NCI-H2227 treated with DMSO at 0.1 percent for 48 hours (cell line): ENCODE results near the gene BNC2.
"Not testable (repeated sequence)": the region's sequence is repeated elsewhere in the genome, so short reads cannot be mapped to it uniquely, and the experiment has no call there.

ENCODE experiments used
- DNase-seq: peaks from one replicate; lab custom pipeline; 2025; lab: John Stamatoyannopoulos, UW

BNC2 gene

DNA sequence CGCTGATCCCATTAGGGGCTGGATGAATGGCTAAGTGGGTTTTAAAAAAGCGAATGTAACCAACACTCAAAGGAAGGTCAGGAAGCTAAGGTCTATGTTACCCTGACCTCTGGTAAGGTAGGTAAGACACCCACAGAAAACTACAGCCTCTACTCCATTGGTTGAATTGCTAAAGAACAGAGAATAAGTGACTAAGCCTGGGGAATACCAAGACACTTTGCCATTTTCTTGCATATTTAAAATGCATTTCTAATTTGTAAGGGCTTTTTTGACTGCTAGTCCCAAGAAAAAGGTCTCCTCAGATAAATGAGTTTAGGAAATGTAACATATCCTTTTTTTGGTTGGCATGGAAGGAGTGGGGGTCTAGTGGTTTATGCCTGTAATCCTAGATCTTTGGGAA, 368.7 kb downstream of the BNC2 start:
- DNase-seq: no peak

DNA sequence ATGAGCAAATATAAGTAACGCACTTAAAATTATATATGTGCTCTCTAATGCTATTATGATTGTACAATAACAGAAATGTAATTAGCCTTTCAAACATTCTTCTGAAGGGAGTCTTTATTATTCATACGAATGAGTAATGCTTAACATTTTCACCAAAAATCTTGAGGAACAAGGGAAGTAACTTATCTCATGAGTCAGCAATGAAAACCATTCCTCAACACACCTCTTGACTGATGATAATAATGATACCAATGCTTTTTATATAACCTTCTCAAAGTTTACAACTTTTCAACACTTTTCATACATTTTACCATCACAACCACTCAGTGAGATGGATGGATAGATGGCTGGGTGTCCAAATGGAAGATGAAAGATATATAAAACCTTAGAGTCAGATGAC, 369.3 kb downstream of the BNC2 start:
- DNase-seq: no peak

DNA sequence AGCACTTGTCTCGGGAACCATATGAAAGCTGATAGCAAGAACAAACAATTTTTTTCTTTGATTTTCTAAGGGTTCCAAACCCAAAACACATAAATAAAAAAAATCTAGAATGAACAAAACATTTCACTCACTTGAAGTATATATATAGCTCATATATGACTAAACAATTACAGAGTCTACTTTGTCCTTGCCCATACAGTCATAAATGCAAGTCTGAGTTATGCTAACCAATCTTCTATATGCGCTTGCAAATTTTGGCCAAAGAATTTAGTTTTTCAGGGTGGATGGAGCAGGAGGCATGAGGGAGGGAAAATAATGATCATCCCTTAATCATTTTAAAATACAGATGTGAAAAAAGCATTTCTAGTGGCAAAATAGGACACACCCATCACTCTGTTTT, 370.1 kb downstream of the BNC2 start:
- no peak for DNase-seq

DNA sequence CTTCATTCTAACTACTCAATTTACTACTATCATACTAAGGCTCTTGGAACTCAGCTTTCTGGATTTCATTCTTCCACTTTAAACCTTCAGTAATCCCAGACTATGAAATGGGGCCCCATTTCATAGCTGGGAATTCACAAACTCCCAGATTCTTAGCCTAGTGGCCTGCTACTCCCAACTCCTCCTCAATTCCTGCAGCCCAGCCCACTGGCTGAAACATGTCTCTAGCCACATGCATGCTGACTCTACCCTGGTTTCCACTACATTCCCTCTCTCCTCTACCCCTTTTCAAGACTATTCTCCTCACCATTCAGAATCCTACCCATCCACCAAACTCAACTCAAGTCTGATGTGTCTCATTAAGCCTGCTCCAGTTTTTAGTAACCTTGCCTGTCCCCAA, 370.6 kb downstream of the BNC2 start:
- DNase-seq: no peak

GRCh38 chr9:16496908-16497307, 373.6 kb downstream of the BNC2 start:
- no peak for DNase-seq

- no peak for DNase-seq
Measured at GRCh38 chr9:16487915-16488314, 382.6 kb downstream of the BNC2 start.

DNA sequence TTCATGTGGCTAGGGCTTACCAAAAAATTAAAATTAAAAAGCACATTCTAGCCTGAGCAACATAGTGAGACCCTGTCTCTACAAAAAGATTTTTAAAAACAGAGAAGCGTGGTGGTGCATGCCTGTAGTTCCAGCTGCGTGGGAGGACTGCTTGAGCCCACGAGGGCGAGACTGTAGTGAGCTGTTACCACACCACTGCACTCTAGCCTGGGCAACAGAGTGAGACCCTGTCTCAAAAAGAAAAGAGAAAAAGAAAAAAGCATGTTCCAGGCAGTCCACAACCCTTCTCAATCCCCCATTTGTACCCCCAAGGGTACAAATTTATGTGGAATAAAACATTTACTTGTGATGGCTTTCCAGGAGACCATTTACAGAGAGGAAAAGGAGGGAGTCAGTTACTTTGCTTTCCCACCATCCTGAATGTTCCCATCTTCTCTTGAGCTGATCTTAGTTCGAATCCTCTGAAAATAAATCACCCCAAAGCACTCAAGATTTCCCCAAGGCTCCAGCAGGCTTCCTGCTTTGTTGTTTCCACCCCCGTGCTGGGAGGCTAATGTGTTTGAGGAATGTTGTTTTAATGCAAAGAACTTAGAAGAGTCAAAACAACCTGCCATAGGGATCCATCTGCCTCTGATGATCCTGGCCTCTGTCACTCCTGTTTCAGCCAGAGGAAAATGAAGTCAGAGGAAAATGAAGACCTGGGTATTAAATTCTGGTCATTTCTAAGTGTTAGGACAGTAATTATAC, 384.7 kb downstream of the BNC2 start:
- DNase-seq: no peak

DNA sequence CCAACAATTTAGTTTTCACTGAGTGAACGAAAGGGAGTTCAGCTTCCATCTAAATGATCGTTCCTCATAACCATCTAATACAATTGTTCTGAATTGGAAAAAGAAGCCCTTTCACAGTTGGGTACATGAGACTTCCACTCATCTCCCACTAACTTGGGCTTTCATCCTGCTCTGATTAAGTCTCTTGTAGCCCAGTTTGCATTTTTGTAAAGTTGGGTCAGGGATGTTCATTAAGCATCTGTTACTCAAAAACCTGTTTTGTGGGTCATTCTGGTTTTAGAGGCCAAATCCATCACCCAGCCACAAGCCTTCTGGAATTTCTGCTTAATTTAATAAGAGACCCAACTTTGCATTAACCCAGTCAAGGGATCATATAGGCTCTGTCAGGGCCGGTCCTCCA, 385.3 kb downstream of the BNC2 start:
- no peak for DNase-seq

- no peak for DNase-seq
Measured at GRCh38 chr9:16484744-16485143, 385.7 kb downstream of the BNC2 start.

GRCh38 chr9:16484180-16484579, 386.3 kb downstream of the BNC2 start:
- DNase-seq: no peak

GRCh38 chr9:16482764-16483163, 387.7 kb downstream of the BNC2 start:
- DNase-seq: no peak

DNA sequence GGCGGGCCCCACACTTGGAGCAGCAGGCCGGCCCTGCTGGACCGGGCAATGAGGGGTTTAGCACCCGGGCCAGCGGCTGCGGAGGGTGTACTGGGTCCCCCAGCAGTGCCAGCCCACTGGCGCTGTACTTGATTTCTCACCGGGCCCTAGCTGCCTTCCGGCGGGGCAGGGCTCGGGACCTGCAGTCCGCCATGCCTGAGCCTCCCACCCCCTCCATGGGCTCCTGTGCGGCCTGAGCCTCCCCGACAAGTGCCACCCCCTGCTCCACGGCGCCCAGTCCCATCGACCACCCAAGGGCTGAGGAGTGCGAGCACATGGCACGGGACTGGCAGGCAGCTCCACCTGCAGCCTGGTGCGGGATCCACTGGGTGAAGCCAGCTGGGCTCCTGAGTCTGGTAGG, 389.9 kb downstream of the BNC2 start:
- not testable (repeated sequence) for DNase-seq

DNA sequence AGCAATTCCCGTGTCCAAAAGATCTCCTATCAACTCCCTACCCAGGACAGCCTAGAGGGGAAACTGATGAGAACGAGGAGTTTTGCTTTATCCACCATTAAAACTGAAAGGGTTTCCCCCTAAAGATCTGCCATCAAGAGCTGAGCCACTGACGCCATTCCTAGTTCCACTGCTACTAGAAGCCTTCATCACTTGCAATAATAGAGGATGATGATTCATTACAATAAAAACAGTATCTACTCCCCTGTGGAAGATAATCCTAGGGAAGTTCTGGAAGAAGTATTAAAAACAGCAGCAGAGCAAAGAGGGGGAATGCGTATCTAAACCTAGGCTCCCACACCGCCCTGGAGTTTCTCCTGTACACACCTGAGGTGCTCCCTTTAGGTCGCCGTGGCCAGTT, 394.5 kb downstream of the BNC2 start:
- no peak for DNase-seq

- DNase-seq: no peak
Measured at GRCh38 chr9:16475257-16475656, 395.2 kb downstream of the BNC2 start.

GRCh38 chr9:16469184-16469583, 401.3 kb downstream of the BNC2 start:
- no peak for DNase-seq

- DNase-seq: no peak
Measured at GRCh38 chr9:16461851-16462250, 408.6 kb downstream of the BNC2 start.

GRCh38 chr9:16461137-16461840, 409.2 kb downstream of the BNC2 start:
- DNase-seq: no peak

DNA sequence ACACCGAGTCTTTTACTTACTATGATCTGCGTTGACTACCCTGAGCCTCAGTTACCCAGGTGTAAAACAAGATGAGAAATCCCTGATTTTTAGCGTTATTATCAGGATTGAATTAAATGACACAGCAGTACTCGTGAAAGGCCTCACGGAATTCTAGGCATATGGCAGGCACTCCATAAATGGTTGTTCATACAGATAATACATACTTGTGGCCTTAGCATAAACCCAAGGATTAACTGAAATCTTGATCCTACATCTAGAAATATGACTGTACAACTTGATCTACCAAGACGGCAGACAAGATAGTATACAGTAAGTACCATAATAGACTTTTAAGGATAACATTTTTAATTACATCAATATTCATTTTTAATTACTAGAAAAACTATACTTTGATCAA, 409.8 kb downstream of the BNC2 start:
- DNase-seq: no peak

- DNase-seq: no peak
Measured at GRCh38 chr9:16459421-16460148, 410.9 kb downstream of the BNC2 start.

- DNase-seq: no peak
Measured at GRCh38 chr9:16458696-16459420, 411.6 kb downstream of the BNC2 start.

GRCh38 chr9:16455842-16456241, 414.6 kb downstream of the BNC2 start:
- DNase-seq: no peak

DNA sequence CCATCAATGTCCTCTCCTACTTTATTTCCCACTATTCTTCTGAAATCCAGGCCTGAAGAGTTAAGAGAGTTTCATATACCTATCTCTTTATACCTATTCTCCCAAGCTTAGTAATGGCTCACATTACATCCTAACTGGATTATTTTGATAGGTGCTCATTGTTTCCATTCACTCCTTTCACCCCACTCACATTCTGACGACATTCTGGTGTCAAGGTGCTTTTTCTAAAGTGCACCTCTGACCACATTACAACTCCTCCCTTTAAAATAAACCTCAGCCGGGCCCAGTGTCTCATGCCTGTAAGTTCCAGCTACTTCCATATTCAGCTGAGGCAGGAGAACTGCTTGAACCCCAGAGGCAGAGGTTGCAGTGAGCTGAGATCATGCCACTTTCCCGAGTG, 417.1 kb downstream of the BNC2 start:
- no peak for DNase-seq
